Body of pancreas (tissue), 4 donors: Measurements from ENCODE around the gene DMXL1. TPM values are rescaled to one million over a fixed set of nuclear protein-coding genes. Genes with fewer than 3 reads are reported as not detected.

Experiments
- ATAC-seq: fragments of 150-250 bp; one replicate; pipeline ENCODE4 v1.9.1; 2016
- DNase-seq, 4 donors: peaks; one replicate each; pipeline ENCODE4 v3.0.0-alpha.2; 2019
- H3K27ac ChIP-seq, 4 donors: fragments of 200-600 bp; sonication (generic); 1 replicate in 3 of 4; 2 replicates in 1 of 4; pipeline versions ENCODE4 v1.5.1 to v1.6.1; 2016 to 2019; ENCODE audit warnings: mild to moderate bottlenecking in 1 of 4, mixed read lengths in 1 of 4, moderate library complexity in 1 of 4
- H3K27me3 ChIP-seq, 2 donors: fragments of 200-600 bp; sonication (generic); one replicate each; pipeline ENCODE4 v1.6.0; 2016; ENCODE audit warnings: mild to moderate bottlenecking in 1 of 2
- H3K36me3 ChIP-seq, 2 donors: fragments of 200-600 bp; sonication (generic); replicated peaks in 1 of 2; 2 replicates each; pipeline ENCODE4 v1.5.1; 2016; ENCODE audit warnings: low read depth in 2 of 2; ENCODE audit not compliant: insufficient read depth in 1 of 2
- H3K4me1 ChIP-seq: fragments of 200-600 bp; sonication (generic); one replicate; pipeline ENCODE4 v1.6.0; 2016
- H3K4me3 ChIP-seq, 2 donors: fragments of 200-600 bp; sonication (generic); 1 replicate in 1 of 2; 2 replicates in 1 of 2; pipeline ENCODE4 v1.5.1; 2016 to 2019
- H3K9me3 ChIP-seq, 3 donors: fragments of 200-600 bp; sonication (generic); 1 replicate in 2 of 3; 2 replicates in 1 of 3; pipeline ENCODE4 v1.5.1; 2016
- CTCF ChIP-seq, 7 experiments: fragments of 450-650 bp in 4 of 7; fragments of 200-600 bp in 3 of 7; sonication (generic) in 3 of 7; IDR thresholded peaks; one replicate each; pipeline ENCODE4 v1.5.1; 2016 to 2019; ENCODE audit warnings: antibody characterized with exemption in 7 of 7
- POLR2A ChIP-seq, 3 donors: fragments of 450-650 bp; IDR thresholded peaks; one replicate each; pipeline ENCODE4 v1.6.1; 2016; ENCODE audit warnings: antibody characterized with exemption in 3 of 3, mild to moderate bottlenecking in 2 of 3
- WGBS, 2 donors: methylation state at CpG; one replicate each; pipeline ENCODE4 v1.1.5; 2017; 5-methylcytosine and 5-hydroxymethylcytosine counted together
- intact Hi-C: fragments of 100-400 bp; cut with DNase I; formaldehyde crosslinking; loops from one replicate; pipeline ENCODE4 v1.15.1; 2023
- total RNA-seq, 2 donors: library from RNA; depleted of rRNA; stranded (reverse); fragments of >200 nt; gene quantifications; one replicate each; pipeline ENCODE4 v1.1.0, GENCODE V29; 2016

Gene DMXL1
- total RNA-seq, 2 donors from 2014 or later, result 40.0 to 64.9 TPM

- intact Hi-C loops, result no loop called here
- no peak for ATAC-seq
- Histone ChIP-seq H3K27ac (no peak overlapping the region), H3K4me1 (no peaks in the 10 kb centered on the region), H3K27me3 (no peaks in the 10 kb centered on the region), H3K36me3 (no peaks in the 10 kb centered on the region), H3K9me3 (no peaks in the 10 kb centered on the region), H3K4me3 (no peak overlapping the region)
- DNase-seq, result no peak
- 96 to 97% methylated on average over 3 to 4 of the region's 4 CpGs for WGBS, 2 donors
- TF ChIP-seq POLR2A (IDR thresholded peaks at IDR 0.05) (no peak), CTCF (IDR thresholded peaks at IDR 0.05) (no peak)
These were observed 90.5 kb downstream of the DMXL1 start for GRCh38 chr5:119161430-119161829.

GRCh38 chr5:119166026-119166425 lies 95.1 kb downstream of the DMXL1 start:
- intact Hi-C loops, result no loop called here
- H3K36me3 ChIP-seq, result no peaks in the 10 kb centered on the region
- ATAC-seq (no peak), DNase-seq (no peak)
- H3K27ac ChIP-seq, result no peak overlapping the region
- WGBS, 2 donors, result 55 to 65% methylated on average over 4 of the region's 4 CpGs
- H3K4me1 ChIP-seq, result no peaks in the 10 kb centered on the region
- H3K9me3 ChIP-seq, result no peaks in the 10 kb centered on the region
- no peaks in the 10 kb centered on the region for H3K27me3 ChIP-seq
- H3K4me3 ChIP-seq, result no peak overlapping the region
- TF ChIP-seq POLR2A (IDR thresholded peaks at IDR 0.05), result no peak

GRCh38 chr5:119168401-119168800 lies 97.5 kb downstream of the DMXL1 start:
- Histone ChIP-seq H3K36me3 (no peaks in the 10 kb centered on the region), H3K4me1 (no peaks in the 10 kb centered on the region), H3K9me3 (no peaks in the 10 kb centered on the region), H3K27me3 (no peaks in the 10 kb centered on the region), H3K4me3 (no peak overlapping the region), H3K27ac (no peak overlapping the region)
- TF ChIP-seq POLR2A (IDR thresholded peaks at IDR 0.05) (no peak), CTCF (IDR thresholded peaks at IDR 0.05) (no peak)
- no peak for ATAC-seq
- intact Hi-C loops, result no loop called here
- DNase-seq, result no peak
- 76 to 97% methylated on average over 1 of the region's 1 CpG for WGBS, 2 donors

GRCh38 chr5:119171686-119172085 lies 100.8 kb downstream of the DMXL1 start:
- Histone ChIP-seq H3K4me3 (no peak overlapping the region), H3K9me3 (no peaks in the 10 kb centered on the region), H3K4me1 (no peaks in the 10 kb centered on the region), H3K27me3 (no peaks in the 10 kb centered on the region), H3K36me3 (no peaks in the 10 kb centered on the region), H3K27ac (no peak overlapping the region)
- TF ChIP-seq POLR2A (IDR thresholded peaks at IDR 0.05), result no peak
- no peak for TF ChIP-seq CTCF (IDR thresholded peaks at IDR 0.05)
- DNase-seq, result no peak
- no peak for ATAC-seq
- intact Hi-C loops, result no loop called here

- Histone ChIP-seq H3K4me1 (no peaks in the 10 kb centered on the region), H3K36me3 (peaks cover 0 to 5% of the 10 kb centered on the region in 2 donors), H3K4me3 (no peak overlapping the region), H3K9me3 (no peaks in the 10 kb centered on the region), H3K27me3 (no peaks in the 10 kb centered on the region), H3K27ac (no peak overlapping the region)
- intact Hi-C loops, result no loop called here
- ATAC-seq (no peak), DNase-seq (no peak)
- WGBS, 2 donors, result 80 to 88% methylated on average over 2 of the region's 2 CpGs
- TF ChIP-seq POLR2A (IDR thresholded peaks at IDR 0.05) (no peak), CTCF (IDR thresholded peaks at IDR 0.05) (no peak)
These were observed 103.8 kb downstream of the DMXL1 start for GRCh38 chr5:119174578-119175163.
